WTC11 (cell line): ENCODE measurements around the gene PTPN1.

Experiments used
- CTCF ChIP-seq: fragments of 200-600 bp; IDR thresholded peaks from 2 replicates; pipeline ENCODE4 v1.8.0; 2022; ENCODE audit warnings: antibody characterized with exemption
- E2F4 ChIP-seq: sonication (generic); formaldehyde crosslinking; IDR thresholded peaks from 2 replicates; pipeline ENCODE4 v1.8.1; 2022; ENCODE audit warnings: low read depth, mild to moderate bottlenecking, moderate library complexity, missing genetic modification reagents, borderline replicate concordance
- MYBL2 ChIP-seq: sonication (generic); formaldehyde crosslinking; IDR thresholded peaks from 2 replicates; pipeline ENCODE4 v1.8.1; 2023; ENCODE audit warnings: mild to moderate bottlenecking, moderate library complexity, missing genetic modification reagents

- TF ChIP-seq MYBL2 (CRISPR knock-in tag) (no peak), E2F4 (CRISPR knock-in tag) (no peak), CTCF (no peak)
These were observed 74.5 kb downstream of the PTPN1 start for GRCh38 chr20:50584687-50585086.
